Measurements from ENCODE around the gene LGALS12.

GRCh38 chr11:63472372-63472771 lies 33.5 kb upstream of the LGALS12 start:
- TF ChIP-seq, protein P1, sequence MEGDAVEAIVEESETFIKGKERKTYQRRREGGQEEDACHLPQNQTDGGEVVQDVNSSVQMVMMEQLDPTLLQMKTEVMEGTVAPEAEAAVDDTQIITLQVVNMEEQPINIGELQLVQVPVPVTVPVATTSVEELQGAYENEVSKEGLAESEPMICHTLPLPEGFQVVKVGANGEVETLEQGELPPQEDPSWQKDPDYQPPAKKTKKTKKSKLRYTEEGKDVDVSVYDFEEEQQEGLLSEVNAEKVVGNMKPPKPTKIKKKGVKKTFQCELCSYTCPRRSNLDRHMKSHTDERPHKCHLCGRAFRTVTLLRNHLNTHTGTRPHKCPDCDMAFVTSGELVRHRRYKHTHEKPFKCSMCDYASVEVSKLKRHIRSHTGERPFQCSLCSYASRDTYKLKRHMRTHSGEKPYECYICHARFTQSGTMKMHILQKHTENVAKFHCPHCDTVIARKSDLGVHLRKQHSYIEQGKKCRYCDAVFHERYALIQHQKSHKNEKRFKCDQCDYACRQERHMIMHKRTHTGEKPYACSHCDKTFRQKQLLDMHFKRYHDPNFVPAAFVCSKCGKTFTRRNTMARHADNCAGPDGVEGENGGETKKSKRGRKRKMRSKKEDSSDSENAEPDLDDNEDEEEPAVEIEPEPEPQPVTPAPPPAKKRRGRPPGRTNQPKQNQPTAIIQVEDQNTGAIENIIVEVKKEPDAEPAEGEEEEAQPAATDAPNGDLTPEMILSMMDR (conservative IDR thresholded peaks at IDR 0.05; ENCODE audit: low read length) = no peak
- no peak for TF ChIP-seq EZH2phosphoT487 (IDR thresholded peaks at IDR 0.05; ENCODE audit: borderline replicate concordance)

All from Loucy (cell line).